ENCODE results near the gene IL4R.

IL4R gene

GRCh38 chr16:27334838-27335237, 21.1 kb downstream of the IL4R start:
- no peak overlapping the region for H2BK12ac ChIP-seq (ENCODE audit: low read length)
- peaks cover 0 to 3% of the 10 kb centered on the region in 2 donors for H3K36me3 ChIP-seq (replicated peaks in 1 of 2; ENCODE audit: control insufficient read depth in 2 of 2, insufficient read depth in 2 of 2, low read length in 2 of 2)
- peaks cover 0 to 1% of the 10 kb centered on the region in 2 donors for H3K4me1 ChIP-seq (ENCODE audit: control insufficient read depth in 2 of 2, insufficient read depth in 1 of 2, low read depth in 1 of 2, low read length in 2 of 2)
- no peak overlapping the region for H3K4me3 ChIP-seq (ENCODE audit: low read length in 2 of 2)
- DNase-seq (ENCODE audit: low spot score) = no peak
- no peak overlapping the region for H4K91ac ChIP-seq (ENCODE audit: low read depth, low read length, poor library complexity)
- no peak overlapping the region for H2BK120ac ChIP-seq (ENCODE audit: low read depth, low read length)
- no CpG with 5 or more reads among the region's 7 CpGs for WGBS, 2 donors (ENCODE audit: extremely low coverage in 2 of 2, insufficient read length in 2 of 2, insufficient replicate concordance in 1 of 2)
- H3K4ac ChIP-seq (ENCODE audit: low read length) = no peak overlapping the region
- no peaks in the 10 kb centered on the region for H3K79me1 ChIP-seq (ENCODE audit: low read depth, low read length)
- peaks cover 0 to 3% of the 10 kb centered on the region in 2 donors for H3K9me3 ChIP-seq (replicated peaks in 1 of 2; ENCODE audit: control insufficient read depth in 2 of 2, insufficient read depth in 1 of 2, low read depth in 1 of 2, low read length in 2 of 2)
- no peaks in the 10 kb centered on the region for H3K27me3 ChIP-seq (ENCODE audit: control insufficient read depth in 3 of 3, insufficient read depth in 3 of 3, low read depth in 1 of 3, low read length in 3 of 3)
- H3K27ac ChIP-seq (replicated peaks; ENCODE audit: low read length) = no peak overlapping the region
- H2BK15ac ChIP-seq (ENCODE audit: low read length) = no peak overlapping the region
- no peak overlapping the region for H3K4me2 ChIP-seq (ENCODE audit: insufficient read depth, low read length, poor library complexity, severe bottlenecking)
- no peak overlapping the region for H2BK5ac ChIP-seq (ENCODE audit: low read length)
- no peak overlapping the region for H4K8ac ChIP-seq (ENCODE audit: low read depth, low read length)
- no peak overlapping the region for H2AFZ ChIP-seq (ENCODE audit: low read length)
- H3K9ac ChIP-seq (ENCODE audit: low read depth, low read length, poor library complexity) = no peak overlapping the region
- H2AK5ac ChIP-seq (ENCODE audit: low read depth, low read length) = no peak overlapping the region
- no peak overlapping the region for H3K18ac ChIP-seq (ENCODE audit: low read length)
- H3K23ac ChIP-seq (ENCODE audit: low read depth, low read length, poor library complexity) = no peak overlapping the region
- H3K14ac ChIP-seq (ENCODE audit: low read length) = no peak overlapping the region

- Histone ChIP-seq H2BK12ac (ENCODE audit: low read length) (no peak overlapping the region), H3K23ac (ENCODE audit: low read depth, low read length, poor library complexity) (no peak overlapping the region), H2BK120ac (ENCODE audit: low read depth, low read length) (no peak overlapping the region), H4K91ac (ENCODE audit: low read depth, low read length, poor library complexity) (no peak overlapping the region), H3K36me3 (replicated peaks in 1 of 2; ENCODE audit: control insufficient read depth in 2 of 2, insufficient read depth in 2 of 2, low read length in 2 of 2) (peaks cover 0 to 3% of the 10 kb centered on the region in 2 donors), H2AK5ac (ENCODE audit: low read depth, low read length) (no peak overlapping the region), H3K4me2 (ENCODE audit: insufficient read depth, low read length, poor library complexity, severe bottlenecking) (no peak overlapping the region), H3K79me1 (ENCODE audit: low read depth, low read length) (no peaks in the 10 kb centered on the region), H3K27ac (replicated peaks; ENCODE audit: low read length) (no peak overlapping the region), H3K4me1 (ENCODE audit: control insufficient read depth in 2 of 2, insufficient read depth in 1 of 2, low read depth in 1 of 2, low read length in 2 of 2) (peaks cover 0 to 1% of the 10 kb centered on the region in 2 donors), H2BK5ac (ENCODE audit: low read length) (no peak overlapping the region), H4K8ac (ENCODE audit: low read depth, low read length) (no peak overlapping the region), H2AFZ (ENCODE audit: low read length) (no peak overlapping the region), H3K18ac (ENCODE audit: low read length) (no peak overlapping the region), H3K9me3 (replicated peaks in 1 of 2; ENCODE audit: control insufficient read depth in 2 of 2, insufficient read depth in 1 of 2, low read depth in 1 of 2, low read length in 2 of 2) (peaks cover 0 to 3% of the 10 kb centered on the region in 2 donors), H2BK15ac (ENCODE audit: low read length) (no peak overlapping the region), H3K9ac (ENCODE audit: low read depth, low read length, poor library complexity) (no peak overlapping the region), H3K14ac (ENCODE audit: low read length) (no peak overlapping the region), H3K4me3 (ENCODE audit: low read length in 2 of 2) (no peak overlapping the region), H3K27me3 (ENCODE audit: control insufficient read depth in 3 of 3, insufficient read depth in 3 of 3, low read depth in 1 of 3, low read length in 3 of 3) (no peaks in the 10 kb centered on the region), H3K4ac (ENCODE audit: low read length) (no peak overlapping the region)
- WGBS, 2 donors (ENCODE audit: extremely low coverage in 2 of 2, insufficient read length in 2 of 2, insufficient replicate concordance in 1 of 2) = no CpG with 5 or more reads among the region's 7 CpGs
- no peak for DNase-seq (ENCODE audit: low spot score)
Observed at GRCh38 chr16:27335349-27336053, 21.7 kb downstream of the IL4R start.

DNA sequence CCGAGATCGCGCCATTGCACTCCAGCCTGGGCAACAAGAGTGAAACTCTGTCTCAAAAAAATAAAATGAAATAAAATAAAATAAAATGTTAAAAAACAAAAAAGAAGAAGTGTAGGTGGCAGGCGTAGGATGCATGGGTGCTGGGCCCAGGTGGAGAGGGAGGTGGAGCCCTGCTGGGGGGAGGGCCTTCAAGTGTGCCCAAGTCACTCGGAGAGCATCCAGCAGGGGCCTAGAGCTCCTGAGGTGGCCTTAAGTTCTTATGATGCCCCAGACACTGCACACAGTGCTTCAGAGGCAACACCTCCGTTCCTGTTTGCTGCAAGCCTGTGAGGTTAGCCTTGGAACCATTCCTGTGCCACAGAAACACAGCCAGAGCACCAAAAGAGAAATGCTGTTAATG, 23.2 kb downstream of the IL4R start:
- Histone ChIP-seq H3K23ac (ENCODE audit: low read depth, low read length, poor library complexity) (no peak overlapping the region), H3K9me3 (replicated peaks in 1 of 2; ENCODE audit: control insufficient read depth in 2 of 2, insufficient read depth in 1 of 2, low read depth in 1 of 2, low read length in 2 of 2) (no peaks in the 10 kb centered on the region), H2BK15ac (ENCODE audit: low read length) (no peak overlapping the region), H3K27me3 (ENCODE audit: control insufficient read depth in 3 of 3, insufficient read depth in 3 of 3, low read depth in 1 of 3, low read length in 3 of 3) (no peaks in the 10 kb centered on the region), H2BK120ac (ENCODE audit: low read depth, low read length) (no peak overlapping the region), H3K27ac (replicated peaks; ENCODE audit: low read length) (no peak overlapping the region), H2BK12ac (ENCODE audit: low read length) (no peak overlapping the region), H3K4me2 (ENCODE audit: insufficient read depth, low read length, poor library complexity, severe bottlenecking) (no peak overlapping the region), H3K14ac (ENCODE audit: low read length) (no peak overlapping the region), H3K9ac (ENCODE audit: low read depth, low read length, poor library complexity) (no peak overlapping the region), H2BK5ac (ENCODE audit: low read length) (no peak overlapping the region), H3K18ac (ENCODE audit: low read length) (no peak overlapping the region), H3K79me1 (ENCODE audit: low read depth, low read length) (no peaks in the 10 kb centered on the region), H3K4me1 (ENCODE audit: control insufficient read depth in 2 of 2, insufficient read depth in 1 of 2, low read depth in 1 of 2, low read length in 2 of 2) (peaks cover 0 to 1% of the 10 kb centered on the region in 2 donors), H2AK5ac (ENCODE audit: low read depth, low read length) (no peak overlapping the region), H3K4me3 (ENCODE audit: low read length in 2 of 2) (no peak overlapping the region), H2AFZ (ENCODE audit: low read length) (no peak overlapping the region), H4K8ac (ENCODE audit: low read depth, low read length) (no peak overlapping the region), H3K36me3 (replicated peaks in 1 of 2; ENCODE audit: control insufficient read depth in 2 of 2, insufficient read depth in 2 of 2, low read length in 2 of 2) (peaks cover 0 to 3% of the 10 kb centered on the region in 2 donors), H3K4ac (ENCODE audit: low read length) (no peak overlapping the region), H4K91ac (ENCODE audit: low read depth, low read length, poor library complexity) (no peak overlapping the region)
- no peak for DNase-seq (ENCODE audit: low spot score)
- WGBS, 2 donors (ENCODE audit: extremely low coverage in 2 of 2, insufficient read length in 2 of 2, insufficient replicate concordance in 1 of 2) = no CpG with 5 or more reads among the region's 6 CpGs

- Histone ChIP-seq H3K9ac (ENCODE audit: low read depth, low read length, poor library complexity) (no peak overlapping the region), H2BK120ac (ENCODE audit: low read depth, low read length) (no peak overlapping the region), H3K36me3 (replicated peaks in 1 of 2; ENCODE audit: control insufficient read depth in 2 of 2, insufficient read depth in 2 of 2, low read length in 2 of 2) (peaks cover 2 to 6% of the 10 kb centered on the region in 2 donors), H3K27ac (replicated peaks; ENCODE audit: low read length) (no peak overlapping the region), H2BK12ac (ENCODE audit: low read length) (no peak overlapping the region), H3K4me1 (ENCODE audit: control insufficient read depth in 2 of 2, insufficient read depth in 1 of 2, low read depth in 1 of 2, low read length in 2 of 2) (peaks cover 0 to 1% of the 10 kb centered on the region in 2 donors), H2AFZ (ENCODE audit: low read length) (no peak overlapping the region), H2BK15ac (ENCODE audit: low read length) (no peak overlapping the region), H2AK5ac (ENCODE audit: low read depth, low read length) (no peak overlapping the region), H4K91ac (ENCODE audit: low read depth, low read length, poor library complexity) (no peak overlapping the region), H3K14ac (ENCODE audit: low read length) (no peak overlapping the region), H4K8ac (ENCODE audit: low read depth, low read length) (no peak overlapping the region), H3K9me3 (replicated peaks in 1 of 2; ENCODE audit: control insufficient read depth in 2 of 2, insufficient read depth in 1 of 2, low read depth in 1 of 2, low read length in 2 of 2) (peaks cover 0 to 2% of the 10 kb centered on the region in 2 donors), H2BK5ac (ENCODE audit: low read length) (no peak overlapping the region), H3K27me3 (ENCODE audit: control insufficient read depth in 3 of 3, insufficient read depth in 3 of 3, low read depth in 1 of 3, low read length in 3 of 3) (no peaks in the 10 kb centered on the region), H3K79me1 (ENCODE audit: low read depth, low read length) (no peaks in the 10 kb centered on the region), H3K4me2 (ENCODE audit: insufficient read depth, low read length, poor library complexity, severe bottlenecking) (no peak overlapping the region), H3K18ac (ENCODE audit: low read length) (no peak overlapping the region), H3K4ac (ENCODE audit: low read length) (no peak overlapping the region), H3K23ac (ENCODE audit: low read depth, low read length, poor library complexity) (no peak overlapping the region), H3K4me3 (ENCODE audit: low read length in 2 of 2) (no peak overlapping the region)
- no CpG with 5 or more reads among the region's 4 CpGs for WGBS, 2 donors (ENCODE audit: extremely low coverage in 2 of 2, insufficient read length in 2 of 2, insufficient replicate concordance in 1 of 2)
- DNase-seq (ENCODE audit: low spot score) = no peak
Observed at GRCh38 chr16:27339180-27339579, 25.4 kb downstream of the IL4R start.
